Parathyroid adenoma (tissue), 2 donors: Measurements from ENCODE around the gene CELSR2.
"Not testable (repeated sequence)": the region's sequence is repeated elsewhere in the genome, so short reads cannot be mapped to it uniquely, and the experiment has no call there.

Experiments
- H2AFZ ChIP-seq: fragments of 300-600 bp; sonication (generic); one replicate; pipeline ENCODE4 v1.7.0; 2017; ENCODE audit warnings: antibody characterized with exemption, mild to moderate bottlenecking
- H3K27ac ChIP-seq: fragments of 300-600 bp; sonication (generic); one replicate; pipeline ENCODE4 v1.7.0; 2017
- H3K27me3 ChIP-seq: fragments of 300-600 bp; sonication (generic); one replicate; pipeline ENCODE4 v1.7.0; 2017; ENCODE audit warnings: low read length; ENCODE audit not compliant: control insufficient read depth, insufficient read depth
- H3K36me3 ChIP-seq: fragments of 300-600 bp; sonication (generic); one replicate; pipeline ENCODE4 v1.7.0; 2017; ENCODE audit warnings: low read length; ENCODE audit not compliant: control insufficient read depth, insufficient read depth
- H3K4me1 ChIP-seq: fragments of 300-600 bp; sonication (generic); one replicate; pipeline ENCODE4 v1.7.0; 2017; ENCODE audit warnings: control low read depth
- H3K4me2 ChIP-seq: fragments of 300-600 bp; sonication (generic); one replicate; pipeline ENCODE4 v1.7.0; 2017; ENCODE audit warnings: low read length
- H3K4me3 ChIP-seq: fragments of 300-600 bp; sonication (generic); one replicate; pipeline ENCODE4 v1.7.0; 2017; ENCODE audit warnings: low read depth, low read length
- H3K79me2 ChIP-seq: fragments of 300-600 bp; sonication (generic); one replicate; pipeline ENCODE4 v1.7.0; 2017; ENCODE audit warnings: control low read depth
- H3K9ac ChIP-seq: fragments of 300-600 bp; sonication (generic); one replicate; pipeline ENCODE4 v1.7.0; 2017; ENCODE audit warnings: mild to moderate bottlenecking
- H3K9me3 ChIP-seq: fragments of 300-600 bp; sonication (generic); one replicate; pipeline ENCODE4 v1.7.0; 2017; ENCODE audit warnings: low read length; ENCODE audit not compliant: control insufficient read depth
- CTCF ChIP-seq: fragments of 300-600 bp; sonication (generic); IDR thresholded peaks from one replicate; pipeline ENCODE4 v1.7.0; 2017; ENCODE audit warnings: antibody characterized with exemption, mild to moderate bottlenecking
- donor health status: primary hyperparathyroidism.

The CELSR2 gene

GRCh38 chr1:109304226-109304920 lies 55.0 kb downstream of the CELSR2 start:
- Histone ChIP-seq H3K36me3 (no peaks in the 10 kb centered on the region), H3K4me1 (peaks cover 4% of the 10 kb centered on the region), H3K4me3 (no peak overlapping the region), H3K9me3 (no peaks in the 10 kb centered on the region), H3K4me2 (no peak overlapping the region), H2AFZ (no peak overlapping the region), H3K79me2 (no peaks in the 10 kb centered on the region), H3K27ac (no peak overlapping the region), H3K9ac (no peak overlapping the region), H3K27me3 (no peaks in the 10 kb centered on the region)
- no peak for TF ChIP-seq CTCF

- not testable (repeated sequence) for H3K4me1 ChIP-seq, H3K9me3 ChIP-seq, H3K4me3 ChIP-seq, H3K4me2 ChIP-seq, H3K27me3 ChIP-seq, H3K36me3 ChIP-seq, H2AFZ ChIP-seq, H3K9ac ChIP-seq, H3K27ac ChIP-seq, H3K79me2 ChIP-seq
Measured at GRCh38 chr1:109305991-109306390, 56.7 kb downstream of the CELSR2 start.

GRCh38 chr1:109306832-109307273 lies 57.5 kb downstream of the CELSR2 start, which contains the start of gene MYBPHL:
Gene MYBPHL (minus strand): TSS chr1:109307011. CDS start chr1:109306991, 20 bp downstream.
- Histone ChIP-seq H3K4me1 (no peaks in the 10 kb centered on the region), H2AFZ (no peak within 1 kb of the TSS), H3K27ac (no peak within 1 kb of the TSS), H3K9me3 (no peaks in the 10 kb centered on the region), H3K4me2 (no peak within 1 kb of the TSS), H3K27me3 (no peaks in the 10 kb centered on the region), H3K36me3 (no peaks in the 10 kb centered on the region), H3K4me3 (no peak within 1 kb of the TSS), H3K79me2 (no peaks in the 10 kb centered on the region), H3K9ac (no peak within 1 kb of the TSS)
- no peak for TF ChIP-seq CTCF

GRCh38 chr1:109307274-109308021 lies 58.1 kb downstream of the CELSR2 start:
- TF ChIP-seq CTCF, result no peak
- no peak overlapping the region for H3K4me3 ChIP-seq
- no peaks in the 10 kb centered on the region for H3K27me3 ChIP-seq
- H3K27ac ChIP-seq, result no peak overlapping the region
- no peaks in the 10 kb centered on the region for H3K36me3 ChIP-seq
- H3K4me1 ChIP-seq, result no peaks in the 10 kb centered on the region
- no peak overlapping the region for H3K9ac ChIP-seq
- no peaks in the 10 kb centered on the region for H3K9me3 ChIP-seq
- no peak overlapping the region for H3K4me2 ChIP-seq
- no peak overlapping the region for H2AFZ ChIP-seq
- H3K79me2 ChIP-seq, result no peaks in the 10 kb centered on the region

- Histone ChIP-seq H3K9ac (no peak overlapping the region), H3K79me2 (no peaks in the 10 kb centered on the region), H3K4me3 (no peak overlapping the region), H3K27me3 (no peaks in the 10 kb centered on the region), H3K36me3 (no peaks in the 10 kb centered on the region), H2AFZ (no peak overlapping the region), H3K27ac (no peak overlapping the region), H3K9me3 (no peaks in the 10 kb centered on the region), H3K4me1 (no peaks in the 10 kb centered on the region), H3K4me2 (no peak overlapping the region)
- TF ChIP-seq CTCF, result no peak
Measured at GRCh38 chr1:109309347-109309746, 60.0 kb downstream of the CELSR2 start.
